ENCODE data around the gene MIOS. TPM values are rescaled to one million over a fixed set of nuclear protein-coding genes. Genes with fewer than 3 reads are reported as not detected.

MIOS gene
- total and polyA plus RNA-seq, 2 of the 8 experiments (the other 6 are each of a cell fraction or from before 2014, with no cell fraction given) = 15.5 to 50.7 TPM

DNA sequence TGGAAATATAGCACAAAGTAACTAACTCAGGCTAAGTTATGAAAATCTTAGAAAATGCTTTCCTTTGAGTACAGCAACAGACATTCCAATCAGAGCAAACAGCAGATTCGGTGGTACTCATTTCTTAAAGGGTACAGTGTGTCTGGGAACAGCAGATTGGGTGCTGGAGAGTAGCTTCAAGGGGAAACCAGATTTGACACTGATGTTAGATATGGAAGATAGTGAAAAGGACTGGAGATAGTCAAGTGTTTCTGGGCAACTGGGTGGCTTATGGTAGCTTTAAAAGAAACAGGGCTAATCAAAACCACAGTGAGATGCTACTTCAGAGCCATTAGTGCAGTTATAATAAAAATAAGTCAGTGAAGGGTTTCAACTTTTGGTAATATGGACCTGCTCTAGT lies 61.8 kb downstream of the MIOS start:
- CTCF ChIA-PET (ENCODE audit: partially characterized antibody) = no interaction called here
- Histone ChIP-seq H2AFZ (ENCODE audit: low read length) (no peak overlapping the region), H3K23ac (ENCODE audit: insufficient read length) (no peak overlapping the region), H3K79me2 (ENCODE audit: control insufficient read depth in 1 of 2, insufficient read depth in 2 of 2, low read length in 2 of 2) (no peaks in the 10 kb centered on the region), H3K36me3 (ENCODE audit: control insufficient read depth in 2 of 4, insufficient read depth in 4 of 4, low read length in 3 of 4) (no peaks in the 10 kb centered on the region), H2BK120ac (replicated peaks; ENCODE audit: low read depth, low read length) (no peak overlapping the region), H3K9me3 (ENCODE audit: insufficient read depth in 2 of 2, low read depth in 1 of 2, low read length in 1 of 2) (peaks cover 5 to 8% of the 10 kb centered on the region in 2 experiments; a peak in 2 of 4 replicates), H3K79me1 (ENCODE audit: low read depth, low read length) (no peaks in the 10 kb centered on the region), H3K4me1 (replicated peaks in 1 of 4; ENCODE audit: control insufficient read depth in 3 of 4, insufficient read depth in 4 of 4, low read length in 3 of 4) (no peaks in the 10 kb centered on the region), H3K4me2 (ENCODE audit: insufficient read depth in 1 of 2, low read depth in 2 of 2, low read length in 2 of 2) (no peak overlapping the region), H3K14ac (ENCODE audit: insufficient read length) (no peak overlapping the region), H3K18ac (ENCODE audit: extremely low read depth, low read length) (no peak overlapping the region), H3K9ac (replicated peaks in 1 of 4; ENCODE audit: extremely low read depth in 1 of 4, low read depth in 3 of 4, low read length in 3 of 4) (no peak overlapping the region), H2AK5ac (ENCODE audit: low read depth, low read length) (no peak overlapping the region), H2BK15ac (ENCODE audit: low read length) (no peak overlapping the region), H3K27ac (ENCODE audit: low read depth, low read length) (no peak overlapping the region), H3K4ac (replicated peaks; ENCODE audit: insufficient read length, low read depth, low read length) (no peak overlapping the region), H3K27me3 (replicated peaks in 1 of 4; ENCODE audit: control insufficient read depth in 3 of 4, extremely low read depth in 1 of 4, insufficient read depth in 3 of 4, low read length in 3 of 4) (no peaks in the 10 kb centered on the region), H3K4me3 (ENCODE audit: extremely low read depth in 1 of 4, insufficient read depth in 2 of 4, low read depth in 3 of 4, low read length in 4 of 4) (no peak overlapping the region), H4K5ac (ENCODE audit: insufficient read length, low read depth, low read length) (no peak overlapping the region), H4K91ac (replicated peaks; ENCODE audit: insufficient read length, low read length) (no peak overlapping the region), H3K56ac (replicated peaks; ENCODE audit: insufficient read length, low read depth, low read length) (no peak overlapping the region), H4K20me1 (replicated peaks in 1 of 2; ENCODE audit: control insufficient read depth in 1 of 2, insufficient read depth in 2 of 2, low read length in 2 of 2) (no peaks in the 10 kb centered on the region), H2BK5ac (ENCODE audit: low read depth, low read length) (no peak overlapping the region), H2BK12ac (ENCODE audit: low read depth, low read length) (no peak overlapping the region), H2BK20ac (ENCODE audit: low read length) (no peak overlapping the region), H4K8ac (ENCODE audit: extremely low read depth, insufficient read depth, low read length) (no peak overlapping the region), H3K23me2 (ENCODE audit: low read depth, low read length) (no peaks in the 10 kb centered on the region)
- no peak for FAIRE-seq
- POLR2A ChIA-PET (ENCODE audit: partially characterized antibody) = no interaction called here
- 88% methylated on average over 1 of the region's 1 CpG; no CpG with 5 or more reads in 1 of the 2 experiments for WGBS, 2 experiments (ENCODE audit: extremely low coverage in 1 of 2, insufficient coverage in 1 of 2, insufficient read length in 1 of 2, insufficient replicate concordance in 2 of 2, low coverage in 1 of 2, low lambda C conversion rate in 2 of 2, missing lambda C conversion rate in 1 of 2)
- no peak for DNase-seq (ENCODE audit: low read depth in 1 of 2, low spot score in 2 of 2)
- no peak for TF ChIP-seq RFX5 (IDR thresholded peaks at IDR 0.05; ENCODE audit: borderline replicate concordance, low read depth, low read length)
- TF ChIP-seq HDAC6 (IDR thresholded peaks at IDR 0.05; ENCODE audit: low read depth, low read length) = no peak
- TF ChIP-seq GTF2F1 (IDR thresholded peaks at IDR 0.05; ENCODE audit: borderline replicate concordance, low read depth, low read length) = no peak
- TF ChIP-seq SIX5 (IDR thresholded peaks at IDR 0.05; ENCODE audit: low read depth, low read length) = no peak
- no peak for TF ChIP-seq PHF8 (conservative IDR thresholded peaks at IDR 0.05; ENCODE audit: low read depth, low read length)
- no peak for TF ChIP-seq TAF1 (IDR thresholded peaks at IDR 0.05; ENCODE audit: low read depth, low read length)
- no peak for TF ChIP-seq KDM5A (IDR thresholded peaks at IDR 0.05; ENCODE audit: low read length)
- TF ChIP-seq GABPA (IDR thresholded peaks at IDR 0.05; ENCODE audit: borderline replicate concordance, insufficient read depth, low read length) = no peak
- TF ChIP-seq SP4 (IDR thresholded peaks at IDR 0.05; ENCODE audit: low read length) = no peak
- TF ChIP-seq SRF (IDR thresholded peaks at IDR 0.05; ENCODE audit: low read depth, low read length) = no peak
- no peak for TF ChIP-seq MAFK (IDR thresholded peaks at IDR 0.05; ENCODE audit: low read depth, low read length)
- TF ChIP-seq TBP (IDR thresholded peaks at IDR 0.05; ENCODE audit: low read depth, low read length) = no peak
- TF ChIP-seq SAP30 (IDR thresholded peaks at IDR 0.05; ENCODE audit: insufficient read depth, insufficient replicate concordance, low read length) = no peak
- no peak for TF ChIP-seq RNF2 (IDR thresholded peaks at IDR 0.05; ENCODE audit: borderline replicate concordance, low read depth, low read length, missing control alignments, poor library complexity, severe bottlenecking)
- TF ChIP-seq ATF3 (IDR thresholded peaks at IDR 0.05; ENCODE audit: insufficient read depth, low read depth, low read length) = no peak

All from H1 (cell line).